GM13977 (cell line): ENCODE results near the gene CSTB.

Experiments used
- DNase-seq: peaks from one replicate; pipeline ENCODE4 v3.0.0; 2012; ENCODE audit warnings: low spot score
- in situ Hi-C: fragments of 300-500 bp; cut with MboI; formaldehyde crosslinking; loops from one replicate; pipeline ENCODE4 v1.12.0; 2022; ENCODE audit warnings: low sequenced_read_pairs, low pct_unique_long_range_greater_than_20kb, mixed read lengths, inconsistent platforms; ENCODE audit not compliant: unreplicated experiment
- TF ChIP-seq, protein P1 (sequence below): IDR thresholded peaks from 2 replicates; pipeline ENCODE4 v1.5.1; 2012; ENCODE audit warnings: mild to moderate bottlenecking, control low read depth; ENCODE audit not compliant: insufficient read depth; ENCODE audit errors: extremely low read depth, missing control alignments

Gene CSTB

GRCh38 chr21:43762303-43763128 is 13.6 kb downstream of the CSTB start:
- DNase-seq: no peak
- TF ChIP-seq, protein P1, sequence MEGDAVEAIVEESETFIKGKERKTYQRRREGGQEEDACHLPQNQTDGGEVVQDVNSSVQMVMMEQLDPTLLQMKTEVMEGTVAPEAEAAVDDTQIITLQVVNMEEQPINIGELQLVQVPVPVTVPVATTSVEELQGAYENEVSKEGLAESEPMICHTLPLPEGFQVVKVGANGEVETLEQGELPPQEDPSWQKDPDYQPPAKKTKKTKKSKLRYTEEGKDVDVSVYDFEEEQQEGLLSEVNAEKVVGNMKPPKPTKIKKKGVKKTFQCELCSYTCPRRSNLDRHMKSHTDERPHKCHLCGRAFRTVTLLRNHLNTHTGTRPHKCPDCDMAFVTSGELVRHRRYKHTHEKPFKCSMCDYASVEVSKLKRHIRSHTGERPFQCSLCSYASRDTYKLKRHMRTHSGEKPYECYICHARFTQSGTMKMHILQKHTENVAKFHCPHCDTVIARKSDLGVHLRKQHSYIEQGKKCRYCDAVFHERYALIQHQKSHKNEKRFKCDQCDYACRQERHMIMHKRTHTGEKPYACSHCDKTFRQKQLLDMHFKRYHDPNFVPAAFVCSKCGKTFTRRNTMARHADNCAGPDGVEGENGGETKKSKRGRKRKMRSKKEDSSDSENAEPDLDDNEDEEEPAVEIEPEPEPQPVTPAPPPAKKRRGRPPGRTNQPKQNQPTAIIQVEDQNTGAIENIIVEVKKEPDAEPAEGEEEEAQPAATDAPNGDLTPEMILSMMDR: no peak
- in situ Hi-C loops: no loop called here

GRCh38 chr21:43761886-43762285 is 14.2 kb downstream of the CSTB start:
- no peak for DNase-seq
- TF ChIP-seq, protein P1: no peak
- in situ Hi-C loops: no loop called here

GRCh38 chr21:43760391-43760958 is 15.6 kb downstream of the CSTB start:
- in situ Hi-C loops: no loop called here
- TF ChIP-seq, protein P1: no peak

DNA sequence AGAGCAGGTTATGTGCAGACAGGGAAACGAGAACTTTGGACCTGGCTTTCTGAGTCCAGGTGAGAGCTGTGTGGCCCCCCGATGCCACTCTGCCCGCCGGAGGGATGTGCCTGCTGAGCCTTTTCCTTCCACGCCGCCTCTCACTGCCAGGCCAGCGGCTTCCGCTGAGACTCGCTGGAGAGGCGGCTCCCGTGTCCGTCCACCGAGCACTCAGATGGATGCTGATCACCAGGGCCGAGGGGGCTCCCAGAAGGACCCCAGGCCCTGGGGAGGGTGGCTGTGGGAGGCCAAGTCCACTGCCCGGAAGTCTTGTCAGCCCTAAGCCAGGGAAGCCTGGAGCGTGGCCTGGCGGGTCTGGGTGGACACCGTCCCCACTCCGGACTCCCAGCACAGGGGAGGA is 16.5 kb downstream of the CSTB start:
- in situ Hi-C loops: no loop called here
- DNase-seq: no peak
- TF ChIP-seq, protein P1: no peak

More at GRCh38 chr21:43760391-43760958, 15.6 kb downstream of the CSTB start:
- DNase-seq: no peak

DNA sequence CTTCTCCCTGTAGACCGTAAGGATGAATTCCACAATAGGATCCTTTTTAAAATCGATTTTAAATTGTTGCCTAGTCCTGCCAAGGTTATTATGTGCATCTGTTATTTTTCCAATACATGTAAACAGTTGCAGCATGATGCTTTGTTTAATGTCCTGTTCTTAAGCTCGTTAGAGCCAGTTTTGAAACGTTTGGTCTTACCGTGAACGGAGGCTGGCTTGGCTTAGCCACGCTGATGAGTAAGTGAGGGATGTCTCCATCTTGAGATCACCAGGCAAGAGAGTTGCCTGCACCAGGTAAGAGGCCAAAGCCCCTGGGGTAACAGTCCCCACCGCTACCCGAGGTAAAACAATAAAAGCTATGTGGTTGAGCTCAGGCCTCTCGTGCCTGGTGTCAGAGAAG is 17.3 kb downstream of the CSTB start:
- no peak for DNase-seq
- in situ Hi-C loops: no loop called here
- TF ChIP-seq, protein P1: no peak

- in situ Hi-C loops: no loop called here
- DNase-seq: no peak
Observed at GRCh38 chr21:43758111-43758641, 17.9 kb downstream of the CSTB start.

More at GRCh38 chr21:43758111-43758641, 17.9 kb downstream of the CSTB start:
- TF ChIP-seq, protein P1: no peak
